GM18867 (cell line): ENCODE results near the gene LAMA5.

Experiments used
- ATAC-seq: cut with Tn5 transposase; IDR thresholded peaks from one replicate; pipeline ENCODE4 v1.9.1; 2021; ENCODE audit warnings: mild to moderate bottlenecking, moderate library complexity; ENCODE audit not compliant: unreplicated experiment

LAMA5 gene

GRCh38 chr20:62293111-62293784 lies 73.9 kb downstream of the LAMA5 start:
- no peak for ATAC-seq

GRCh38 chr20:62292108-62292507 lies 75.0 kb downstream of the LAMA5 start:
- ATAC-seq: no peak

GRCh38 chr20:62291251-62292066 lies 75.7 kb downstream of the LAMA5 start:
- ATAC-seq: no peak

GRCh38 chr20:62289898-62290297 lies 77.2 kb downstream of the LAMA5 start:
- ATAC-seq: no peak

GRCh38 chr20:62289131-62289530 lies 78.0 kb downstream of the LAMA5 start:
- ATAC-seq: no peak

- ATAC-seq: no peak
Observed at GRCh38 chr20:62288535-62289105, 78.5 kb downstream of the LAMA5 start.

GRCh38 chr20:62287759-62288534 lies 79.2 kb downstream of the LAMA5 start:
- ATAC-seq: no peak

GRCh38 chr20:62287129-62287528 lies 80.0 kb downstream of the LAMA5 start:
- no peak for ATAC-seq

GRCh38 chr20:62286493-62287064 lies 80.5 kb downstream of the LAMA5 start:
- ATAC-seq: no peak

GRCh38 chr20:62285722-62286121 lies 81.4 kb downstream of the LAMA5 start:
- no peak for ATAC-seq

GRCh38 chr20:62285151-62285550 lies 82.0 kb downstream of the LAMA5 start:
- no peak for ATAC-seq

GRCh38 chr20:62284448-62284847 lies 82.7 kb downstream of the LAMA5 start:
- ATAC-seq: no peak

GRCh38 chr20:62282877-62283503 lies 84.1 kb downstream of the LAMA5 start:
- no peak for ATAC-seq

- ATAC-seq: no peak
Observed at GRCh38 chr20:62282103-62282502, 85.0 kb downstream of the LAMA5 start.

GRCh38 chr20:62281161-62281933 lies 85.8 kb downstream of the LAMA5 start:
- no peak for ATAC-seq

GRCh38 chr20:62280303-62280702 lies 86.8 kb downstream of the LAMA5 start:
- ATAC-seq: no peak

GRCh38 chr20:62277253-62277652 lies 89.9 kb downstream of the LAMA5 start:
- no peak for ATAC-seq

GRCh38 chr20:62276439-62276838 lies 90.7 kb downstream of the LAMA5 start:
- no peak for ATAC-seq

GRCh38 chr20:62275219-62275618 lies 91.9 kb downstream of the LAMA5 start:
- no peak for ATAC-seq
